Fibroblast of the aortic adventitia (primary cell): ENCODE results near the gene RPL36A. TPM values are rescaled to one million over a fixed set of nuclear protein-coding genes. Genes with fewer than 3 reads are reported as not detected.

ENCODE experiments used
- DNase-seq: peaks from one replicate; pipeline ENCODE4 v3.0.0-alpha.2; 2010; ENCODE audit warnings: low read depth
- H3K4me3 ChIP-seq: 2 replicates; pipeline ENCODE4 v1.5.1; 2011; ENCODE audit warnings: low read depth, mild to moderate bottlenecking, control low read depth, low read length, moderate library complexity
- total RNA-seq: library from RNA; depleted of rRNA; stranded (reverse); fragments of >200 nt; gene quantifications from 2 replicates; pipeline ENCODE4 v1.2.3, GENCODE V29; 2012; ENCODE audit warnings: low replicate concordance
- TF ChIP-seq, protein P1 (sequence below): IDR thresholded peaks from 2 replicates; pipeline ENCODE4 v1.5.1; 2011; ENCODE audit warnings: mild to moderate bottlenecking, low read length, control low read depth, inconsistent platforms; ENCODE audit not compliant: insufficient read depth

Gene RPL36A
- total RNA-seq, 1 donor = 1,088 TPM

GRCh38 chrX:101391831-101392230 is 1.0 kb downstream of the RPL36A start:
- TF ChIP-seq, protein P1, sequence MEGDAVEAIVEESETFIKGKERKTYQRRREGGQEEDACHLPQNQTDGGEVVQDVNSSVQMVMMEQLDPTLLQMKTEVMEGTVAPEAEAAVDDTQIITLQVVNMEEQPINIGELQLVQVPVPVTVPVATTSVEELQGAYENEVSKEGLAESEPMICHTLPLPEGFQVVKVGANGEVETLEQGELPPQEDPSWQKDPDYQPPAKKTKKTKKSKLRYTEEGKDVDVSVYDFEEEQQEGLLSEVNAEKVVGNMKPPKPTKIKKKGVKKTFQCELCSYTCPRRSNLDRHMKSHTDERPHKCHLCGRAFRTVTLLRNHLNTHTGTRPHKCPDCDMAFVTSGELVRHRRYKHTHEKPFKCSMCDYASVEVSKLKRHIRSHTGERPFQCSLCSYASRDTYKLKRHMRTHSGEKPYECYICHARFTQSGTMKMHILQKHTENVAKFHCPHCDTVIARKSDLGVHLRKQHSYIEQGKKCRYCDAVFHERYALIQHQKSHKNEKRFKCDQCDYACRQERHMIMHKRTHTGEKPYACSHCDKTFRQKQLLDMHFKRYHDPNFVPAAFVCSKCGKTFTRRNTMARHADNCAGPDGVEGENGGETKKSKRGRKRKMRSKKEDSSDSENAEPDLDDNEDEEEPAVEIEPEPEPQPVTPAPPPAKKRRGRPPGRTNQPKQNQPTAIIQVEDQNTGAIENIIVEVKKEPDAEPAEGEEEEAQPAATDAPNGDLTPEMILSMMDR = no peak
- peak overlapping the region; percentile 76 for H3K4me3 ChIP-seq
- no peak for DNase-seq

- DNase-seq = no peak
- no peak overlapping the region for H3K4me3 ChIP-seq
- TF ChIP-seq, protein P1 = no peak
Observed at GRCh38 chrX:101393530-101394305, 2.9 kb downstream of the RPL36A start.

DNA sequence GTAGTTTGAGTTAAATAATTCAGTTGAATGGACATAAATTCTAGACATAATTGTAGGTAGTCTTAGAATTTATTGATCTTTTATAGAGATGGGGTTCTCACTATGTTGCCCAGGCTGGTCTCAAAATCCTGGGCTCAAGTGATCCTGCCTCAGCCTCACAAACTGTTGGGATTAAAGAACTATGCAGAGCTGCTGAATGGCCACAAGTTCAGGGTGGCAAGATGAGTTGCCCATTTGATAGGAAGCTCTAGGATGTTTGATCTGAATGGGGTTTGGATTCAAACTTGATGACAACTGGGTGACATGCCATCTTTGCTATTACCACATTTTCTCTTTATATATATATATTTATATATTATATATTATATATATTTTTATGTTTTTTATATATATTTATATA is 3.6 kb downstream of the RPL36A start:
- TF ChIP-seq, protein P1 = no peak
- no peak overlapping the region for H3K4me3 ChIP-seq
- no peak for DNase-seq

GRCh38 chrX:101395789-101396188 is 5.0 kb downstream of the RPL36A start:
- no peak overlapping the region for H3K4me3 ChIP-seq
- no peak for DNase-seq
- TF ChIP-seq, protein P1 = no peak

GRCh38 chrX:101397779-101398178 is 7.0 kb downstream of the RPL36A start:
- DNase-seq = no peak

GRCh38 chrX:101398694-101399093 is 7.9 kb downstream of the RPL36A start:
- DNase-seq = no peak
- TF ChIP-seq, protein P1 = no peak
- no peak overlapping the region for H3K4me3 ChIP-seq

More at GRCh38 chrX:101397779-101398178, 7.0 kb downstream of the RPL36A start:
- H3K4me3 ChIP-seq = no peak overlapping the region
- TF ChIP-seq, protein P1 = no peak

- H3K4me3 ChIP-seq = no peak overlapping the region
- DNase-seq = no peak
- TF ChIP-seq, protein P1 = no peak
Observed at GRCh38 chrX:101399825-101400224, 9.0 kb downstream of the RPL36A start.
